COLO668 (cell line): Measurements from ENCODE around the gene KPNA5.

Source experiments
- DNase-seq: peaks from one replicate; lab custom pipeline; 2025; ENCODE audit not compliant: unreplicated experiment; lab: John Stamatoyannopoulos, UW

The KPNA5 gene

DNA sequence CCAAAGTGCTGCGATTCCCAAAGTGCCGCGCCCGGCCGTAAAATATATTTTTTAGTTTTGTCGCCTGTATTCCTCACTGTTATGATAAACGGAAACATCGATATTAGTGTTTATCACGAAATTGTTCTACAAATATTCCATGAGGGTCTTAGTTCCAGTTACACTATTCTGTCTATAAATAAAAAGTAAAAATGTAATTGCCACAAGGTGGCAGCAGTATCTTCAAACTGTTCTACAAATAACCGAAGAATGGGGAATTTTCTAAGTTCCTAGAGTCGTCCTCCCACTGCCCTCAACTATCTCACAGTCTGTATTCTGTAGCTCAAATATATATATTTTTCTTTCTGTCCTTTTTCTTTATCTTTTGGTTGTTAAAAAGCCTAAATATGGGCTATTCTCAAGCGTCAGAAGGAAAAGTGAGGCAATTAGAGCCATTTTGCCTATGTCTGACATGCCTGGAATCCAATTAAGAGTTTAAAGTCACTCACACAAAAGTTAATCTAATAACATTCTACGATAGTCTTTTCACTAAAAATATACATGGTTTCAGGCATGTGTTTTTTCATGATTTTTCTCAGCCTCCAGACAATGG is 98.7 kb downstream of the KPNA5 start:
- no peak for DNase-seq

DNA sequence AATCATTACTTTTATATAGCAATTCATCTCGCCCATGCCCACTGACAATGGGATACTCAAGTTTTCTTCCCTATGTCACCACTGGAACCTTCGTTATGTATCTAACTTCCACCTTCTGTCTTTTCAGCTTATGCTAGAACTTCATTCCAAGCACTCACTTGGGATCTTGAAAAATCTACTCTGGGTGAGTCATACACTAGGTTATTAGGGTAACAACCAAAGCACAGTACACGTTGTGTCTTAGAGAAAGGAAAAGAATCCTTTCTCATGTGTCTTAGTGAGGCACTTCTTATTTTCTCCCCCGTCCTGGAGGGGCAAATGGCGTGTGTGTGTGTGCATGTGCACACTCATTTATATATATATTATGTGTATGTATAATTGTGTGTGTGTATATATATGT is 102.8 kb downstream of the KPNA5 start:
- no peak for DNase-seq
